Activated CD4-positive, alpha-beta T cell treated with anti-CD3 and anti-CD28 coated beads, Interleukin-2, amount 50 U/mL, for 48 hours (primary cell): ENCODE data around the gene B4GALT3.

Experiments
- DNase-seq, 2 experiments: peaks; one replicate each; pipeline ENCODE4 v3.0.0-alpha.2; 2020

Gene B4GALT3

DNA sequence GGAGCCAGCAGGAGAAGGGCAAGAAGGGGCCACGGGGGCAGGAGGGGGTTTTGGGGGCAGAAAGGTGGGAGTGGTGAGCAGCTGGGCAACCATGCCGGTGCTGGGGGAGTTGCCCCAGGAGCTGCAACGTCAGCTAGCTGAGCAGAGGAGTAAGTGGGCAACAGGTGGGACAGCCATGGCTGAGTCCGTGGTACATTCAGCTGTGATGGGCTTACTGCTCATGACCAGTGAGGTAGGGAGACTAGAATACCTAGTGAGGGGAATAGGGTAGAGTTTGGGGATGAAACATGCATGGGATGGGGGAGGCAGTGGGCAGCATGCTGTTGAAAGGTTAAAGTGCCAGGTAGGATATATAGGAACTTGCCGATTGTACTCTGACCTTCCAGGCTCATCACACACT lies 15.7 kb downstream of the B4GALT3 start:
- DNase-seq = no peak

DNA sequence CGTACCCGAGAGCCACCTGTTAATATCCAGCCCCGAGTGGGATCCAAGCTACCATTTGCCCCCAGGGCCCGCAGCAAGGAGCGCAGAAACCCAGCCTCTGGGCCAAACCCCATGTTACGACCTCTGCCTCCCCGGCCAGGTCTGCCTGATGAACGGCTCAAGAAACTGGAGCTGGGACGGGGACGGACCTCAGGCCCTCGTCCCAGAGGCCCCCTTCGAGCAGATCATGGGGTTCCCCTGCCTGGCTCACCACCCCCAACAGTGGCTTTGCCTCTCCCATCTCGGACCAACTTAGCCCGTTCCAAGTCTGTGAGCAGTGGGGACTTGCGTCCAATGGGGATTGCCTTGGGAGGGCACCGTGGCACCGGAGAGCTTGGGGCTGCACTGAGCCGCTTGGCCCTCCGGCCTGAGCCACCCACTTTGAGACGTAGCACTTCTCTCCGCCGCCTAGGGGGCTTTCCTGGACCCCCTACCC lies 16.6 kb downstream of the B4GALT3 start:
- no peak for DNase-seq

DNA sequence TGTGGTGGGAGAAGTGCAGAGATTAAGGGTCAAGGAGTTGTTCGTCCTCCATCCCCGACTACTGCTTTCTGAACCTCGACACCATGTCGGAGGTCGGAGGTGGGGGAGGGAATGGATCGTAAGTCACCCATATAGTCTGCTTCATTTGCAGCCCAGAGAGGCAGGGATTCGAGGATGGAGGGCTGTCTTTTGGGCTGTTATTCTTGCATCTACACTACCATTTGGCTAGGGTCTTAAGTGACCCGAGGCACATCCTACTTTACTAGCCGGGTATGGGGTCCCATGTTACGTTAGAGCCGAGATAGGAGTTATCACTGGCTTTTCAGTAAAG lies 17.4 kb downstream of the B4GALT3 start:
- DNase-seq = no peak

DNA sequence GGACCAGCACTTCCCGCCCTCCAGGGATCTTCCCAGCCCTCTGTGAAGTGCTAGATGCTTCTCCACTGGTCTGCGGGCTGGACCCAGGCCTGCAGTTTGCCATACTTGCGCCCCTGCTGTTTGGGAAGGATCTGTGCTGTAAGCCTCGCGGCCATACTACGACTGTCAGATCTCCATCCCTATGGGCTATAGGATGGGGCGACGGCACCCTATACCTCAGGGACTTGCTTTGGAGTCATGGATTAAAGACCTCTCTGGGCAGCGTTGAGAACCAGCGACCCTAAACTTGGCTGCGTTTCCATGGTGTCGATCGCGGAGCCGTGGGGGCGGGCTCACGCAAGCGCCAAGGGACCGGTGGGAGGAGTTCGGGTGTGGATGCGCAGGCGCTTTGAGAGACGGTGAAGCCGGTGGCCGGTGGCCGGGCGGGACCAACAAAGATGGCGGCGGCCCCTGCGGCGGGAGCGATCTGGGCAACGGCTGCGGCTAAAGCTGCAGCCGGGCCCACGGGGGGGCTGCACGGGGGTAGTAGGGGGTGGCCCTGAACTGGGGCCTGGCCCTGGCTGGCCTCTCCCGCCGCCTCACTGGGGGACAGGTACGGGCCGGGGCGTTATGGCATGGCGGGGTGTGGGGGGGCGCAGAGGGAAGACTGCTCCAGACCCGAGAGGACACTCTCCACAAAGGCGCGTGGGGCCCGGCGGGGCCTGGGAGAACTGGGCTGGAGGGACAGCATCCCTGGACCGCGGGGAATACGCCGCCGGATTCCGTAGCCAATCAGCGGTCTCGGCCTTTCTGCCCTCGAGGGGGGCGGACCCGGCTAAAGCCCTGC lies 18.0 kb downstream of the B4GALT3 start, which contains the start of gene USP21:
TSS of gene USP21 (plus strand) at position 414 of the 826 bp plus-strand sequence. CDS start 1,141 bp downstream, outside the sequence.
- DNase-seq = peak; percentile 92 to 93

DNA sequence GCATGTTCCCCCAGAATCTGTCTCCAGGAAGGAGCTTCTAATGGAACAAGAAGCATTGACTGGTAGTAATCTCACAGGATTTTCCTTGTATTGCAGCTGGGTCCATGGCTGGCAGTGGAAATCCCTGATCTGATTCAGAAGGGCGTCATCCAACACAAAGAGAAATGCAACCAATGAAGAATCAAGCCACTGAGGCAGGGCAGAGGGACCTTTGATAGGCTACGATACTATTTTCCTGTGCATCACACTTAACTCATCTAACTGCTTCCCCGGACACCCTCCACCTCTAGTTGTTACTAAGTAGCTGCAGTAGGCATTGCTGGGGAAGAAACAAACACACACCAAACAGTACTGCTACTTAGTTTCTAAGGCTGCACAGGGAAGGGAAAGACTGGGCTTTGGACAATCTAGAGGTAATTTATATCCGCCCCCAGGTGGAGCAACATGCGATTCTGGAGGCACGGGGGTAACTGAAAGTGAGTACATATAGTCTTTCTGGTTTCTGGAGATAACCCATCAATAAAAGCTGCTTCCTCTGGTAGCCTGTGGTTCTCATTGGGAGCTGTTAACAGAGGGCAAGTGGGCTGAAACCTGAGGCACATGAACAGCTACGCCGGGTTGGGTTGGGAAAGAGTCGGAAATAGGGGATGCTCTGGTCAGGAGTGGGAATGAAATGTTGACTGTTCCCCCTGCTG lies 18.8 kb downstream of the B4GALT3 start:
- no peak for DNase-seq

DNA sequence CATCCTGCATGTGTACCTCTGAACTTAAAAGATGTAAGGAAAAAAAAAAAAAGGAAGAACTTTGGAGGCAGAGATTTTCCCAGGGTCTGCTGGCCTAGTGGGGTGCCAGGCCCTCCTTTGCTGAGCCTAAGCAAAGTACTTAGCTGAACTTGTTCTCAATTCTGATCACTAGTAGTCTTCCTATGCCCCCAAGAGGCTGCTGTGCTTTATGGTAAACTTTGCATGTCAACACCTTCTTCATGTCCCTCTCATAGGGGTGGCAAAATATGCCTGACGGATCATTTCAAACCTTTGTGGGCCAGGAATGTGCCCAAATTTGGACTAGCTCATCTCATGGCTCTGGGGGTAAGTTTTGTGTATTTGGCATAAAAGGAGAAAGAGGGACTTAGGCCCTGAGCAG lies 19.4 kb downstream of the B4GALT3 start:
- no peak for DNase-seq

DNA sequence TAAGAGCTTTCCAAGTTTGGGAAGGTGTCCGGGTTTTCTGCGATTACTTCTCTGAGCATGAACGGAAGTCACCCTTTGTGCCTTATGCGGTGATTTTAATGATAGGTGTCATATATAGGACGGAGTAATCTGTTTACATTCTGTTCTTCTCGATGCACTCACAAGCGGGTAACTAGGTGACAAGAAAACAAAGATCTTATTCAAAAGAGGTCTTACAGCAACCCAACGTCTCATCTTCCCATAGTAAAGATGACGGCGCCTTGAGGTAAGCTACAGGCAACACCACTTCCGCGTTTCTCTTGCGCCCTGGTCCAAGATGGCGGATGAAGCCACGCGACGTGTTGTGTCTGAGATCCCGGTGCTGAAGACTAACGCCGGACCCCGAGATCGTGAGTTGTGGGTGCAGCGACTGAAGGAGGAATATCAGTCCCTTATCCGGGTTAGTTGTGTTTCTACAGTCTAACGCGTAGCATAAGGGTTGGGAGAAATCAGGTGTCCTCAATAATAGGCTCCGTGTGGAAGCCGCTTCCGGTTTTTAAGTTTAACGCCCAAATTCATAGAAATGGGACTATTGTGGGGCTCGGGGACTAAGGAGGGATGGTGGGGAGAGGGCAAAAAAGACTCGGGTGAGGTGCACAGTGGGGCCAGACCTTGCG lies 23.5 kb downstream of the B4GALT3 start, which contains the start of gene UFC1:
TSS of gene UFC1 (plus strand) at position 297 of the 656 bp plus-strand sequence. CDS start at position 317, 20 bp downstream.
- DNase-seq = peak; percentile 76 to 82

DNA sequence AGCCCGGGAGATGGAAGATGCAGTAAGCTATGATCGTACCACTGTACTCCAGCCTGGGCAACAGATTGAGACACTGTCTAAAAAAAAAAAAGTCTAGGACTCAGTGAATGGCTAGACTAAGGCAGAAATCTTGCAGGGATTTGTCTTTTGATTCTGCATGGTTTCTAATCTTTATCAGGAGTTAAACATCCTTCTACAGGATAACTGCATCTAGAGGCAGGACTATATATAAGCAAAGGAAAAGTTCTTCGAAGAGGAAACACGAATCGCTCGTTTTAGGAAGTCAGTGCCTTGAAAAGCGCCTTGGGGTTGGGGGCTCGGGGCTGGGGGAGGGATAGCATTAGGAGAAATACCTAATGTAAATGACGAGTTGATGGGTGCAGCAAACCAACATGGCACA lies 24.1 kb downstream of the B4GALT3 start:
- no peak for DNase-seq

DNA sequence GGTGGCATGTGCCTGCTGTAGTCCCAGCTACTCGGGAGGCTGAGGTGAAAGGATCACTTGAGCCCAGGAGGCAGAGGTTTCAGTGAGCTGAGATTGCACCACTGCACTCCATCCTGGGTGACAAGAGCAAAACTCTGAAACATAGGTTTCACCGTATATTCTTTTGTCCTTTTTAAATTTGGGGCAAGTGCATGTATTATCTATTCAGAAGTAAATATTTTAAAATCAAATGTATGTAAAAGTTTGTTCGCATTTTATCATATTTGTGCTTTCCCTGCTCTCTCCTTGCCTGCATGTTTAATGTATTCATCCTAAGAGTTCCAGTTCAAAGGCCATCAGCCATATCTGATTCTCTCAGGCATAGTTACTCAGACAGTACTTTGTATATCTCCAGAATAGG lies 31.5 kb downstream of the B4GALT3 start:
- DNase-seq = no peak

DNA sequence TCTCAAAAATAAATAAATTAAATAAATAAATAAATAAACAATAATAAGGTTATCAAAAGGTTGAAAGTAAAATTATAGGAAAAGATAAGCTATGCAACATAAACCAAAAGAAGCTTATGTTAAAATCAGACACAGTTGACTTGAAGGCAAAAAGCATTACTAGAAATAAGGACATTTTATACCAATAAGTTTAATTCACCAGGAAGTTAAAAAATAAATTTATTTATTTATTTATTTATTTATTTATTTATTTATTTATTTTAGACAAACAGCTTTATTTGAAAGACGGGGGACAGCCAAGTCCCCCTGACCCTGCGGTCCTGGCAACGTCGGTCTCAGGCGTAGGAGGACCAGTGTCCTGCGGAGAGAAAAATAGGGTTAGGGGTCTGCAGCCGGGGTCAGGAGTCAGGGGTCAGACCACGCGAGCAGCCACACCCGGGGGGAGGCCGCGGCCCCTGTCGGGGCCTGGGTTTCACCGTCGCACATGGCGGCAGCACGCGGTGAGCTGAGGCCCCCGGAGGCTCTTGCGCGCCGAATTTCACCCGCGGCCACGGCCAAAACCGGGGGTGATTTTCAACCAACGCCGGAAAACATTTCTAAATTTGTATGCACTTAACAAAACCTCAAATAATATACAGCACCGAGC lies 36.4 kb downstream of the B4GALT3 start:
- DNase-seq = no peak

DNA sequence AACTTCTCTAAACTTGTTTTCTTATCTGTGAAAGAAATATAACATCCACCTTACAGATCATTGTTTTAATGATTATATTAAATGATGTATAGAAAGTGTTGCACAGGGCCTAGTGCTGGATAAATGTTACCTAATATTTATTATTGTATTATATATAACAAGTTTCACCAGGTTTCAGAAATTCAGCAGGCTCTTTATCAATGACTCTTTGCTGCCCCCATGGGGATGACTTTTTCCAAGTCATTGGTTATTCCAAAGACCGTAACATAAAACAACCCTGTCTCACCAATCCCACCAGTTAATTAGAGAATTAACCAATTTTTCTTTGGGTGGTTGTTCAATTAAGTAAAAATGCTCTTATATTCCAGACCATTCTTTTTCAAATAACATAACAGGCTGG lies 37.5 kb downstream of the B4GALT3 start:
- DNase-seq = peak; percentile 28 to 44

DNA sequence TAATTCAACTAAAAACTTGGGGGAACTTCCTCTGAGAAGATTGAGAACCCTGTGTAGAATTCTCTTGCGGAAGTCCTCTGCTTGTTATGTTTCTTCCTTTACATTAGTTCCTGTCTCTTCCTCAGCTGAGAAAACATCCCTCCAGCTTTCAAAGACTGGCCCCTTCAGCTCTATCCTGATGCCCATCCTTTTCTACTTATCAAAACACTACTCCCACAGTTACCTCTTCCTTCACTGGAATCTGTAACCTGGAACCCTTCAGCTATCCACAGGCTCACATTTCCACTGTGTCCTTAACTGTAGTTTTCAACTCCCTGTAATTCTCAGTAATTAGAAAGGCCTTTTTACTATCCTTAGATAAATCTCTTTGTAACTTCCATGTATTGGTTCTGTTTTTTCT lies 38.9 kb downstream of the B4GALT3 start:
- no peak for DNase-seq

DNA sequence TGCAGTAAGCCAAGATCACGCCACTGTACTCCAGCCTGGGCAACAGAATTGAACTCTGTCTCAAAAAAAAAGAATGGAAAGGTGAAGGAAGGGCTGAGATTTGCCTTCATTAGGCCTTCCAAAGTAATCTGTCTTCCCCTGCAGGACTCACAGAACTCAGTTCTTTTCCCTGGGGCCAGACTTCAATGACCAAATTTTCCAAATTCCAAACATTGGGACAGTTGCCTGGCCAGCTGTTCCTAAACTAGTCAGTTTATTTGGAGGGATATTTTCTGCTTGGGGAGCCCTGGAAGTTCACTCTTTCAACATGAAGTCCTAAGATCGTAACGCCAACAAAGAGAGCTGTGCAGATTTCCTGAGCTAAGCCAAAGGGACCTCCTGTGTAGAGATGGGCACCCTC lies 39.4 kb downstream of the B4GALT3 start:
- no peak for DNase-seq

DNA sequence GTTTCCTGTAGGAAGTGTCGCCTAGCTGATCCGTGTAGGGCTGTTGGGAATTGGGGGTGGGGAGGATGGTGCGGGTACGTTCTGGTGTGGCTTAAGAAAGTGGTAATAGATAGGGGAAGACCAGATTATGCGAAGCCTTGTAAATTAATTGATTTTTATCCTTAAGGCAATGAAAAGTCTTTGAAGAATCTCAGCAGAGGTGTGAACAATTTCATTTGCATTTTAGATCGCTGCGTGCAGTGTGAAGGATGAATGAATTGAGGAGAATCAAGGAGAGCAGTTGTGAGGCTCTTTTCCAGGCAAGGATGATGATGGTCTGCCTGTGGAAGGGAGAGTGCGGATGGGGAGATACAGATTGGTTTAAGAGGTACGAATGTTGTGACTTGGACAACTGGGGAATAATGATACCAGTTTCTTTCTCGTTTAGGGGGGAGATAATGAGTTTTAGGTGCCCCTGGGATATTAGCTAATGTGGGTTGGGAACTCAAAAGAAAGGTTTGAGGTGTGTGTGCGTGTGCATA lies 44.0 kb downstream of the B4GALT3 start:
- DNase-seq = no peak

DNA sequence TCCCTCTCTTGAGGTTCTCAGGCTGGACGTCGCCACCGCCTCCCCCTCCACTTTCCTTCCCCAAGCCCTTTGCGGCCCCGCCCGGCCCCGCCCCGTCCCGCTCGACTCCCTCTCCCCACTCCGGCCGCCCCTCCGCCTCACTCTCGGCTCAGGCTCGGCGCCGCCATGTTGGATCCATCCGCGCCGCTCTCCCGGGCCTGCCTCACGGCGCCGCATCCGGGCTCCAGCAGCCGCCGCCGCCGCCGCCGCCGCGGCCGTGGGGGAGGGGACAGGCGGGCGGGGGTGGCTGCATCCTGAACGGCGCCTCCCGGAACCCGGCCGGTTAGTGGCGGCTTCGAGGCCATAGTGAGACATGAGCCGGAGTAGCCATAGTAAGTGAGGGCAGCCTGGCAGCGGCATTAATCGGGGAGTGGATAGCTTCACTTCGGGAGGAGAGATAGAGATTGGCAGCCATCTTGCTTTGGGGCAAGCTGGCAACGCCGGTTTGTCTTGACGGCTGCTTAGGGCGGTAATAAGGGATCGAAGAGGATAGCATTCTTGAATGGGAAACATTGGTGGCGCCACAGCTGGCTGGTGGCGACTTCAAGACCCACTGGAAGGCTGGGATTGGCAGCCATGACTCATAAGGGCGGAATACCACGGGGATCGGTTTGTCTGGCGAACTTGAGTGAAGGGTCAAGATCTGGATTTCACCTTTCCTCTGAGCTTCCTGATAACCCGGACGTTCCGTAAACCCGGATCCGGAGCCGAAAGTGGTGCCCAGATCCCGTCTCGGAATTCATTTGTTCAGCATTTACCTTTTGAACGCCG lies 44.7 kb downstream of the B4GALT3 start, which contains the start of gene DEDD:
TSS of gene DEDD (minus strand) at position 258 of the 810 bp plus-strand sequence. CDS start 8,205 bp downstream, outside the sequence.
- peak; percentile 88 to 92 for DNase-seq

DNA sequence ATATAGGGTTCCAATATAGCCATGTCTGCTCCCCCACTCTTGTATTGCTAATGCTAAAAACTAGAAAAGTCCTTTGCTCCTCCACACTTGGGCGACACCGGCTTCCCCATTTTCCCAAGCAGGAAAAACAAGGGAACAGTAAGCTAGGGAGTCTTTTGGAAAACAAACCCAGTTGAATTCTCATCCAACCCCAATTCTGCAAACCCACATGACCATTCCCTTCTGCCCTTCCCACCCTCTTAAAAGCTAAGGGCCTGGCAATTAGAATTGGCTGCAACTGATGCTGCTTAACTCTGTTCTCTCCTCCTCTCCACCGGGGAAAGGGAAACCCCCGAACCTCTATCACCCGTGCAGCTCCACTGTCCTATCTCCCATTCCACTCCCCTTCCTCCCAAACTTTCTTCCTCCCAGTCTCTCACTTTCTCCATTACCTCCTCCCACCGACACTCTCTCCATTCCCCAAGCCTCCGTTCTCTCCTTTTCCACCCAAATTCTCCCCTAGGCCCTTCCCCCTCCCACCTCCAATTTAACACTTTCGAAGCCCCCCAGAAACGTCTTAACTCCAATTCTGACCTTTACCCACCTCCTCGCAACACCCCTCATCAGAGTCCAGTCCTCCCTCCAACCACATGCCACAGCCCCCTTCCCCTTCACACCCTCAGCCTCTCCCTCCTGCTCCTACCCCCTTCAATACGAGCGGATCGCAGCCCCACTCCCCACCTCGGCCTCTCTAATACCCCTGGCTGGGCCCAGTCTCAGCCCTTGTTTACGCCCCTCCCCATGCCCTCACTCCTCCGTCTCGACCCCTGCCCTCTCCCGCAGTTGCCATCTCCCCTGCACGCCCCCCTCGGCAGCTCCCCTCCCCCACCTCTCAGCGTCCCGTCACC lies 45.5 kb downstream of the B4GALT3 start:
- DNase-seq = peak in 1 of 2 experiments; percentile 28

DNA sequence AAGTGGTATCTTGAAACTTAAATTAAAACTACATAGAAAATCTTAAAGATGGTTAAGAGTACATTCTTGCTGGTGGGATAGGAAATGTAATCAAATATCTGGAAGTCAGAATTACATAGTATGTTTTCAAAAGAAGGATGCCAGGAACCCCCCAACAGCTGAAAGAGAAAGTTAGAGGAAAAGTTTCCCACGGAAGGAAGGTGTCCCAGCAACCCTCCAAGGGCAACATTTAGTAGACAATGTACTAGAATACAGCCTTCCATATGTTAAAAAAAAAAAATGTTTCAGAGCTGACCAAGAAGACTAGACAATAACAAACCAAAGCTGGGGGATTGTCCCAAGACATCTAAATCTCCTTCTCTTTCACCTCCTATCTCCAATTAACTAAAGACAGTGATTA lies 47.0 kb downstream of the B4GALT3 start:
- no peak for DNase-seq

DNA sequence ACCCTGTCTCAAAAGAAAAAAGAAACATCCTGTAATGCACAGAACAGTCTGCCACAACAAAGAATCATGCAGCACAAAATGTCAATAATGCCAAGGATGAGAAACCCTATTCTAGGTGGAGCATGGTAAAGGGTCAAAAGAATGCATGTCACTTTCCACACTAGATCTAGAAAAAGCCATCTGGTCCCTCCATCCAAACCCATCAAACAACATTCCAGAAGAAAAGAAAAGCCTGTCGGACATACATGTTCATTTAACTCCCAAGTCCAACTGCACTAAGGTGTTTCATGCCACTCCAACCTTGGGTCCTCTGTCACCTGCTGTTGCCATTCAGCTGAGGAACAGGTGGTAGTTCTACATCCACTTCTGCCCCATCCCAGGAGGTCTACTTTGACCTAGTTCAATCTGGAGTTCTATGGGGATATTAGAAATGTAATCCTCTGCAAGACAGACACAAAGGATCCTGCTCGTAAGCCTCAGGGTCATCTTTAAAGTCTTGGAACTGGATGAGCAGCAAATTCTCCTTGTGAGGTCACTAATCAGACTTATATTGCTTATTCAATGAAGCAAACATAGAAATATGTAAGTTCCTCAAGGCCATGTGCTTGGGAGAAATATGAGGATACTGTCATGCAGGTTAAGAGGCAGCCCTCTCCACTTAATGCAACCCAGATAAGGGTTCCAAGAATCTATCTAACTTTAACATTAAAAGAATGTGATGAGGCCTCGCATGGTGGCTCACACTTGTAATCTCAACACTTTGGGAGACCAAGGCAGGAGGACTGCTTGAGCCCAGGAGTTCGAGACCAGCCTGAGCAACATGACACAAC lies 48.5 kb downstream of the B4GALT3 start:
- no peak for DNase-seq

DNA sequence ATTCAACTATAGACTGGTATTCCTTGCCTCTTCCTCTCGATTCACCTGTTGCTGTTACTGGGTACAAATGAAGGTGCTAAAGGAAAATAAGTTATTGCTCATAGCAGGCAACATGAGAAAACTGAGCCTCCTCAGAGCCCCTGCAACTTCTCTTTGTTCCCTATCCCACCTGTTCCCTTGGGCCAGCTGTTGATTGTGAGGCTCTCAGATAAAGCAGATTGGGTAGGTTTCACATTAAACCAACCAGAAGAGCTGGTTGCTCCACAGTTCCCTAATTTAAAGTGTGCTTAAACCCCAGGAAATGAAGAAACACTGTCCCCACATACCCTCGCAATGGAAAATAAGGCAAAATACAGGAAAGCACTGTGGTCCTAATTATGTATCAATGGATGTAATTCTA lies 49.7 kb downstream of the B4GALT3 start:
- no peak for DNase-seq

DNA sequence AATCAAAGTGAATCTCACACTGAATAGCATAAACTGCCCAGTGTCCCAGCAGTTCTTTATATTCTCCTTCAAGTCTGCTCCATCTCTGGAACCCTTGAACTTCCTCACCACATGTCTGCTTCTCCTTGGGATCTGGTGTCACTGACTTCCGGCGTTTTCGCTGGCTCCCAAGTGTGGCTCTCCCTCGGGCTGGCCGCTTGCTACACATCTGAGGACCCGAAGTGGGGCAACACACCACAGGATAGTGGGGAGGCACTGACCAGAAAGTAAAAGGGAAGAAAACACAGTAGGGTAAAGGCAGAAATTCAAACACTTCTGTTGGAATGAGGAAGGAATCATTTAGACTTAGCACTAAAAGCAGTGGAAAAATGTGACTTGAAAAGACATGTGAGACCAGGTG lies 54.3 kb downstream of the B4GALT3 start:
- DNase-seq = no peak
